WERI-Rb-1 (cell line): ENCODE data around the gene SOBP.
A peak's percentile ranks its signal among the peaks of the same experiment; 100 is the strongest.

Experiments
- DNase-seq: peaks from one replicate; pipeline ENCODE4 v3.0.0-alpha.2; 2020
- H3K27ac ChIP-seq: fragments of 250-450 bp; sonication (Bioruptor Pico); 2 replicates; pipeline ENCODE4 v1.5.1; 2020; ENCODE audit warnings: mild to moderate bottlenecking, moderate library complexity
- H3K27me3 ChIP-seq: fragments of 250-450 bp; sonication (Bioruptor Pico); 2 replicates; pipeline ENCODE4 v1.5.1; 2021; ENCODE audit warnings: mild to moderate bottlenecking, low read depth, moderate library complexity; ENCODE audit not compliant: insufficient read depth, severe bottlenecking
- H3K36me3 ChIP-seq: fragments of 250-450 bp; sonication (Bioruptor Pico); 2 replicates; pipeline ENCODE4 v1.5.1; 2020; ENCODE audit warnings: mild to moderate bottlenecking, moderate library complexity
- H3K4me3 ChIP-seq: 2 replicates; pipeline ENCODE4 v1.5.1; 2011; ENCODE audit warnings: low read depth, mild to moderate bottlenecking, control low read depth, low read length
- H3K9me3 ChIP-seq: fragments of 250-450 bp; sonication (Bioruptor Pico); 2 replicates; pipeline ENCODE4 v1.5.1; 2021; ENCODE audit warnings: mild to moderate bottlenecking, moderate library complexity; ENCODE audit not compliant: severe bottlenecking
- TF ChIP-seq, protein P1 (sequence below): IDR thresholded peaks from 2 replicates; pipeline ENCODE4 v1.5.1; 2011; ENCODE audit warnings: low read depth, mild to moderate bottlenecking, control low read depth, inconsistent platforms, low read length

SOBP gene

DNA sequence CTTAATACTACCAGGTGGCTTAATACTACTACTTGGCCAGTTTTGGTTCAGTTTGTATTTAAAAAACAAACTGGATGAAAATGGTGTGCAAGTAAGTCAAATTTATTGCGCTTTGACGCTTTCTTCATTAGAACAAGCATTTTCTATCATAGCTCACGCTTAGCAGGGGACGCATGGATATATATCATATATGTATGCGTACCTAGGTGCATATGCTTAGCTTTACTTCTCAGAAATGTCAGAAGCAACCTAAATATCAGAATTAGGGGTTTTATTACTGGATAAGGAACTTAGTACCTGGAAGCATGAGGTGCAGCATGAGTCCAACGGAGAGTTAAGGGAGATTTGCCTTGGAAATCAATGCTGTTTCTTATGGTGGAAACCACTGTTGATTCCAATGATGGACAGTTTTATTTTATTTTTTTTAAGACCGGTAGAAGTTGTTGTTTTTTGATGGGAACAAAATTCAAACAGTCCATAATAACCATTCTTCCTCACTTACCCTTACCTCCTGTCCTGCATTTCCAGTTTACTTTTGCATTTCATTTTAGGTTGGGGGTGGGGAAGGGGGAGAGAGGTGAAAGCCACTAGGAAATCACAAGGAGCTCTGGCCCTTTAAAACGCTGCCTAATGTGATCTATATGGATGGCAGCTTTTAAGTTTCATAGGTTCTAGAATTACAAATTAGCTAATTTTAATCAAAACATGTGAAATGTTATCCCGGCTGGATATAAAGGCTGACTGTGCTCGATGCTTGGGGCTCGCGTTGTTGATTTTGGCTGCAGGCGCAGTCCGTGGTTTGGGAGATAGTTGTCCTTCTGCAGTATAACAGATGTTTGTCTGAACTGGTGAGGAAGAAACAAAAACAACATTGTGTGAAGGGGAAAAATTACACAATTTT lies 2.1 kb downstream of the SOBP start:
- TF ChIP-seq, protein P1, sequence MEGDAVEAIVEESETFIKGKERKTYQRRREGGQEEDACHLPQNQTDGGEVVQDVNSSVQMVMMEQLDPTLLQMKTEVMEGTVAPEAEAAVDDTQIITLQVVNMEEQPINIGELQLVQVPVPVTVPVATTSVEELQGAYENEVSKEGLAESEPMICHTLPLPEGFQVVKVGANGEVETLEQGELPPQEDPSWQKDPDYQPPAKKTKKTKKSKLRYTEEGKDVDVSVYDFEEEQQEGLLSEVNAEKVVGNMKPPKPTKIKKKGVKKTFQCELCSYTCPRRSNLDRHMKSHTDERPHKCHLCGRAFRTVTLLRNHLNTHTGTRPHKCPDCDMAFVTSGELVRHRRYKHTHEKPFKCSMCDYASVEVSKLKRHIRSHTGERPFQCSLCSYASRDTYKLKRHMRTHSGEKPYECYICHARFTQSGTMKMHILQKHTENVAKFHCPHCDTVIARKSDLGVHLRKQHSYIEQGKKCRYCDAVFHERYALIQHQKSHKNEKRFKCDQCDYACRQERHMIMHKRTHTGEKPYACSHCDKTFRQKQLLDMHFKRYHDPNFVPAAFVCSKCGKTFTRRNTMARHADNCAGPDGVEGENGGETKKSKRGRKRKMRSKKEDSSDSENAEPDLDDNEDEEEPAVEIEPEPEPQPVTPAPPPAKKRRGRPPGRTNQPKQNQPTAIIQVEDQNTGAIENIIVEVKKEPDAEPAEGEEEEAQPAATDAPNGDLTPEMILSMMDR: no peak
- Histone ChIP-seq H3K4me3 (no peak overlapping the region), H3K36me3 (no peaks in the 10 kb centered on the region), H3K27me3 (peaks cover 30% of the 10 kb centered on the region), H3K9me3 (no peaks in the 10 kb centered on the region), H3K27ac (no peak overlapping the region)
- DNase-seq: no peak

DNA sequence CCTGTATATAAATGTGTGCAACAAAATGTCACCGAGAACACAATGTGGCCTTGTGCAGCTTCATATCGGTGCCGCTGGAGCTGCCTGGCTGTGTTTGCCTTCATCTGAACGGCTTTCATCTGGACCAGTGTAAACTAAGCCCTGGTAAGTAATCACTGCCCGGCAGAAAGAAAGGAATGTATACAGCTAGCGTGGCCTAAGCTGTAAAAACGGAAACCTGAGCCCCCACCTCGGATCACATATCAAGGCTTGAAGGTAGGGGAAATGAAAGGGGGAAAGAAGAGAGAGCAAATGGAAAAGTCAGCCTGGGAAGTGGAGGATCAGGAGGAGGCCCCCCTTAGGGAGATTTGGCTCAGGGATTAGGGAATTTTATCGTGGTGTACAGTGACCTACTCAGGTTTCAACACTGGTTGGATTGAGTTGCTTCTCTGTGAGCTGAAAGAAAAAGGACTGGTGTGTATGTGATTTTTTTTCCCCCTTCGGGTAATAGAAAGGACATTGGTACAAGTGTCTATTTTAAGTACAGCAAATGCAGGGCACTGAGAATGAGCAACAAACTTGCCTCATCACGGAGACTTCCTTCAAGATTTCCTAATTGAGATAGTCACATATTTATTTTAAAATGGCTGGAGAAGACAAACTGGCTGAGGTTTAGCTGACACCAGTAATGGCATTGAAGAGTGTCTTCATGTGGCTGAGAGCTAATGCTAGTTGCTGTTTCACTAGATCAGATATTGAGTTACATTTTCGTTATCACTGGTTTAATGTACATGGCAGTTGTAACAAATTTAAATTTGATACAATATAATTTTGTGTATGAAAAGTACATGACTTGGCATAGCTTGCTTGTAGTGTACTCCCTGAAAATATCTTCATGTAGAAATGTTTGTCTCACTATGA lies 3.5 kb downstream of the SOBP start:
- H3K4me3 ChIP-seq: peak overlapping the region; percentile 14
- peak; percentile 61 for DNase-seq
- H3K27me3 ChIP-seq: peaks cover 16% of the 10 kb centered on the region

DNA sequence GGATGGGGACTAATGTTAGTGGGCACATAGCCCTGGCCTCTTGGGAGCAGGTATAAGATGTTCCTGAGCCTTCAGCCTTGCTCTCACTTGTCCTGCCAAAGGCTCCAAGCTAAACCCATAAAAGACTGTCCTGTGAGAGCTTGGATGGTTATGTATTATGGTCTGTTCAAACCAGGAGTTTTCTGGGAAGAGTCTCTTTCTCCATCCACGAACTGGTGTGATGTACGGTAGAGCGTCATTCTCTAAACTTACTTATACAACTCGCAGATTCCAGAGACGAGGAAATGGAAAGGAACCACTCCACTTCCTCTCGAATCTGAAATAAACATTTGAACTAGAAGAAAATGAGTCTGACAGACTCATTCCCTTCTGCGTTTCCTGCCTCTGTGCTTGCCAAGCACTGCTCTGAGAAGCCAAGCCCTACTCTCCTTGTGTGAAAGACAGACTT lies 5.3 kb downstream of the SOBP start:
- DNase-seq: no peak
- Histone ChIP-seq H3K9me3 (no peaks in the 10 kb centered on the region), H3K4me3 (no peak overlapping the region), H3K27ac (no peak overlapping the region), H3K36me3 (no peaks in the 10 kb centered on the region), H3K27me3 (peaks cover 9% of the 10 kb centered on the region)
- TF ChIP-seq, protein P1: no peak

More for the DNA sequence above, 3.5 kb downstream of the SOBP start:
- Histone ChIP-seq H3K27ac (peak overlapping the region; percentile 10; the same call in 1 of the 2 replicates), H3K9me3 (no peaks in the 10 kb centered on the region), H3K36me3 (no peaks in the 10 kb centered on the region)
- TF ChIP-seq, protein P1: no peak

DNA sequence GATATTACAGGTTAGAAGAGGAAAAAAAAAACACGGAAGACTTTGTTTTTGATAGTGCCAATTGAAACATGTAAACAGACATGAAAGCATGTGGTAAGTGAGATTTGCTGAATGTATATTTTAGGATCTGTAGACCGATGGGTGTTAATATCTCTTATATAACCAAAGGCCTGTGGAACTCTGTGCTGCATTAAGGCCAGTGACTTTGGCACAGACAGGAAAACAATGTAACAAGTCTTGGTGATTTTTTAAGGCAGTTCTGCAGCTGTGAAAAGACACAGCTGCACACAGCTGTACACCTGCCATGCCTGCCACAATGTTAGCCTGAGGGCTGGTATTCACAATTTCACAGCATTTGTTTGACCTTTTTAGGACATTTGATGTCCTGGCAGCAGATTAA lies 6.1 kb downstream of the SOBP start:
- no peak overlapping the region for H3K27ac ChIP-seq

DNA sequence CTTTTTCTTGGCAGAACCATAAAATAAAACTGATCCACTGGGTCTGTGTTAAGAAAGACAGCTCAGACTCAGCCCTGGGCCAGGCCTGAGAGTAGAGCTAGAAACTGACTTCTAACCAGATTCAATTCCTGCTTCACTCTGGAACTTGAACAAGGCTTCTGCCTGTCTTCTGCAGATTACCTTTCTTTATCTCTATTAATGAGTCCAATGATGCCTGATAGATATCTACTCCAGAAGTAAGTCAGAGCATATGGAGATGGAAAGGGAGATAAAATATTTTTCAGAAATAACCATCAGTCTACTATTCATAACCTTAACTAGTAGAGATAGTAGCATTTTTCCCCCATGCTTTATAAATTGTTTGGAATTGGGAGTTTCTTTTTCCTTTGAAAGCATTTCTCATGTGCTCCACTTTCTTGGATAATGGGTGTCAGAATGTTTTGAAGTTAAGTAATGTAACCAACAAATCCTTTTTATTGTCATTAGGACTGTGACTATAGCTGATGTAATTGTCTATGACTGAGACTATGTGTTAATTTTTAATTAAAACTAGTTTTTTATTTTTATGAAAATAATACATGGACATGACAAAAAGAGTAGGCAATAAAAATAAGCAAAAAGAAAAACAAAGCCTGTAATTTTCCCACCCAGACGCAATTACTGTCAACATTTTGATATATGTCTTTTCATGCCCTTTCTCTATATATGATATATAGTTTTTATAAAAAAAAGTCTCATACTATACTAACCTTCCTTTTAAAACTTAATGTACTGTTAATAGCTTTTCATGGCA lies 7.2 kb downstream of the SOBP start:
- Histone ChIP-seq H3K36me3 (no peaks in the 10 kb centered on the region), H3K27me3 (no peaks in the 10 kb centered on the region)
- TF ChIP-seq, protein P1: no peak

More for the DNA sequence above, 6.1 kb downstream of the SOBP start:
- no peaks in the 10 kb centered on the region for H3K36me3 ChIP-seq
- TF ChIP-seq, protein P1: no peak
- peaks cover 2% of the 10 kb centered on the region for H3K27me3 ChIP-seq
- H3K4me3 ChIP-seq: no peak overlapping the region
- DNase-seq: no peak
- H3K9me3 ChIP-seq: no peaks in the 10 kb centered on the region

More for the DNA sequence above, 7.2 kb downstream of the SOBP start:
- no peaks in the 10 kb centered on the region for H3K9me3 ChIP-seq
- no peak overlapping the region for H3K4me3 ChIP-seq
- no peak overlapping the region for H3K27ac ChIP-seq
- DNase-seq: no peak
